Measurements from ENCODE around the gene GPSM3. TPM values are rescaled to one million over a fixed set of nuclear protein-coding genes. Genes with fewer than 3 reads are reported as not detected.

GPSM3 gene
- total RNA-seq, 2 donors from 2014 or later, result 6.7 to 8.6 TPM

GRCh38 chr6:32224696-32225095 is 32.3 kb upstream of the GPSM3 start:
- no peak overlapping the region for H3K9ac ChIP-seq (ENCODE audit: low read depth in 2 of 2, low read length in 2 of 2)
- no peak overlapping the region for H3K4me3 ChIP-seq
- H3K4me1 ChIP-seq, result no peaks in the 10 kb centered on the region
- intact Hi-C loops (cut with DNase I), result no loop called here
- H3K36me3 ChIP-seq, result no peaks in the 10 kb centered on the region
- no peak overlapping the region for H3K27ac ChIP-seq
- no peaks in the 10 kb centered on the region for H3K9me3 ChIP-seq
- TF ChIP-seq CTCF (IDR thresholded peaks at IDR 0.05), result no peak
- H3K27me3 ChIP-seq, result no peaks in the 10 kb centered on the region
- DNase-seq, result no peak

DNA sequence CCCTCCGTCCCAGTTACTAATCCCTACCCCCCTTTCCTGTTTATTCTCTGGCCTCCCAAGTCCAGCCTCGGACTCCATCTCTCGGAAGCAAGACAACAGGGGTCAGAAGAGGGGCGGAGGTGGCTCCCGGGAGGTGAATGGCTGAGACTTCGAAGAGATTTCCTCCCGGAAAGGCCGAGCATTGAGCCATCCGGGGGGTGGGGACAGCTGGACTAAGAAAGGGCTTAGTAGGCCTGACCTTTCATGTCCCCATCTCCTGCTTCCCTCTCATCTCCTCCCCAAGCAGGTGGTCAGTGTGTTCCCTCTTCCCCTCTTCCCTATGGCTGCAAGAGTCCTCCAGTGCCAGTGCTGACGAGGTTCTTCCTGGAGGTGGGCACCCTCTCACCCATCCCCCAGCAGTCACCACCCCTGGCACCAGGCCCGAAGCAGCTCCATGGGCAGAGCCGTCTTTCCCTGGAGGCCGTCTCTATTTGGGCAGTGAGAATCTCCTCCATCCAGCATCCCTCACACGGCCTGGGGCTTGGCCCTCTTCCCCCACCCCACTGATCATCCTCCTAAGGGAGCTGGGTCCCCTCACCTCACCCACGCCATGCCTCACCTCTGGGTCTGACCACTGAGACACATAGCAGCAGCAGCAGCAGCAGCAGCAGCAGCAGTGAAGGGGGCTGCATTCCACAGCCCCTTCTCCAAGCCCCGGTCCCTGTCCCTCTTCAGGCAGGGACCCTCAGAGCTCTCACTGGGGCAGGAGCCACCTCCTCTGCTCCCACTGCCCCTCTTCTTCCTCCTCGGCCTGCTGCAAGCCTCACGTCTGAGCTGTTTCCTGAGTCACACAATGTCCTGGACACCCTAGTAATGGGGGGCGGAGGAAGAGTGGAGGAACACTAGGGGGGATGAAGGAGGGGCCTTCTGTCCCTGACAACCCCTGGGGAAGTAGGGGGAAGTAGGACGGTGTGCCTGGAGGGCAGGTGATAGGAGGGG is 31.1 kb upstream of the GPSM3 start, which contains the start of gene NOTCH4:
TSS of gene NOTCH4 (minus strand) at position 810 of the 978 bp plus-strand sequence. CDS start at position 671, 139 bp downstream.
- no peak within 1 kb of the TSS for H3K9ac ChIP-seq (ENCODE audit: low read depth in 2 of 2, low read length in 2 of 2)
- H3K36me3 ChIP-seq, result no peaks in the 10 kb centered on the region
- no peak within 1 kb of the TSS for H3K27ac ChIP-seq
- H3K27me3 ChIP-seq, result no peaks in the 10 kb centered on the region
- intact Hi-C loops (cut with DNase I), result no loop called here
- no peak for DNase-seq
- H3K4me3 ChIP-seq, result no peak within 1 kb of the TSS
- no peaks in the 10 kb centered on the region for H3K9me3 ChIP-seq
- no peaks in the 10 kb centered on the region for H3K4me1 ChIP-seq
- TF ChIP-seq CTCF (IDR thresholded peaks at IDR 0.05), result no peak

DNA sequence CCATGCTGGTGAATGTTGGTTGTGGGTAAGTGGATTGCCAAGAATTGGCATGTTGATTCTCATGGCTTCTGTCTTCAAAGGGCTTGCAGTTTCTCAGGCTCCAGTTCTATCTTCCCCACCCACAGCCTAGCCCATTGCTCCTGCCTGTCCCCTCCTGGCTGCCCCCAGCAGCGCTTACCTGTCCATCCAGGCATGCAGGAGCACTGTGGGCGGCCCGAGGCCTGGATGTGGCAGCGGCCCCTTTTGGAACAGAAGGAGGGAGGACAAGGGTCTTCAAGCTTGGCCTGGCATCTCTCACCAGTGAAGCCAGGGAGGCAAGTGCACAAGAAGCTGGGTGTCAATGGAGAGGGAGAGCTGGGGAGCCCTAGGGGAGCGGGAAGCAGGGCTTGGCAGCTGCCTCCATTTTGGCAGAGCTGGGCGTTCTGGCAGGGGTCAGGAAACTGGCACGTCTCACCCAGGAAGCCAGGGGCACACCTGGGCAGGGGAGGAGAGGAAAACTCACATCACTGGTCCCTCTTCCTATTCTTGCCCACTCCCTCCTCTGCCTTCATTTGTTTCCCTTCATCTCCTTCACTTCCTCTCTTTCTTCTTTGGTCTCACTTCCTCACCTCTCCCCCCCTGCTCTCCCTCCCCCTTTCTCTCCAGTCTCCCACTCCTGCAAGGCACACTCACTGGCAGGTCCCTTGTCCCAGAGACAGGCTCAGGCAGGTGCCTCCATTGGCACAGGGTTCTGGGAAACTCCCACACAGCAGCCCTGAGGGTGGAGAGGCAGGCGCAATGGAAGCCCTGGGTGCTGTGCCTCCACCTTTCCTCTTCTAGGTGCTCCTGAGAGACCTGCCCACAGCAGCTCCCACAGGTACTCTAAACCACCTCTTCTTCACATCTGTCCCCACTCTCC is 30.1 kb upstream of the GPSM3 start:
- intact Hi-C loops (cut with DNase I), result no loop called here
- no peak overlapping the region for H3K4me3 ChIP-seq
- DNase-seq, result no peak
- no peak for TF ChIP-seq CTCF (IDR thresholded peaks at IDR 0.05)
- no peaks in the 10 kb centered on the region for H3K36me3 ChIP-seq
- H3K4me1 ChIP-seq, result no peaks in the 10 kb centered on the region
- H3K27ac ChIP-seq, result no peak overlapping the region
- no peaks in the 10 kb centered on the region for H3K9me3 ChIP-seq
- no peaks in the 10 kb centered on the region for H3K27me3 ChIP-seq
- H3K9ac ChIP-seq (ENCODE audit: low read depth in 2 of 2, low read length in 2 of 2), result no peak overlapping the region

- Histone ChIP-seq H3K27ac (no peak overlapping the region), H3K27me3 (no peaks in the 10 kb centered on the region), H3K4me3 (no peak overlapping the region), H3K9me3 (no peaks in the 10 kb centered on the region), H3K36me3 (no peaks in the 10 kb centered on the region), H3K9ac (ENCODE audit: low read depth in 2 of 2, low read length in 2 of 2) (no peak overlapping the region), H3K4me1 (no peaks in the 10 kb centered on the region)
- TF ChIP-seq CTCF (IDR thresholded peaks at IDR 0.05), result no peak
- DNase-seq, result no peak
- intact Hi-C loops (cut with DNase I), result no loop called here
These were observed 27.6 kb upstream of the GPSM3 start for GRCh38 chr6:32220021-32220420.

GRCh38 chr6:32218167-32218566 is 25.7 kb upstream of the GPSM3 start:
- DNase-seq, result no peak
- H3K9me3 ChIP-seq, result no peaks in the 10 kb centered on the region
- no peaks in the 10 kb centered on the region for H3K27me3 ChIP-seq
- no peak overlapping the region for H3K4me3 ChIP-seq
- H3K27ac ChIP-seq, result no peak overlapping the region
- no peak overlapping the region for H3K9ac ChIP-seq (ENCODE audit: low read depth in 2 of 2, low read length in 2 of 2)
- intact Hi-C loops (cut with DNase I), result no loop called here
- TF ChIP-seq CTCF (IDR thresholded peaks at IDR 0.05), result no peak
- H3K36me3 ChIP-seq, result no peaks in the 10 kb centered on the region
- H3K4me1 ChIP-seq, result no peaks in the 10 kb centered on the region

Data from colonic mucosa (tissue), 4 donors.